Embryonic facial prominence (tissue), 1 donor: Measurements from ENCODE around the gene ZNF407.

Experiments used
- DNase-seq: peaks from one replicate; pipeline ENCODE4 v3.0.0-alpha.2; 2016; ENCODE audit errors: extremely low spot score

ZNF407 gene

GRCh38 chr18:74926051-74926450 is 328.4 kb downstream of the ZNF407 start:
- DNase-seq, result no peak

GRCh38 chr18:74928194-74928968 is 330.7 kb downstream of the ZNF407 start:
- DNase-seq, result no peak

- DNase-seq, result no peak
Measured at GRCh38 chr18:74929110-74929509, 331.4 kb downstream of the ZNF407 start.

- DNase-seq, result no peak
Measured at GRCh38 chr18:74930616-74931015, 332.9 kb downstream of the ZNF407 start.

- no peak for DNase-seq
Measured at GRCh38 chr18:74933930-74934329, 336.3 kb downstream of the ZNF407 start.

- no peak for DNase-seq
Measured at GRCh38 chr18:74935434-74935833, 337.8 kb downstream of the ZNF407 start.

GRCh38 chr18:74936343-74936742 is 338.7 kb downstream of the ZNF407 start:
- DNase-seq, result no peak

GRCh38 chr18:74937291-74937690 is 339.6 kb downstream of the ZNF407 start:
- no peak for DNase-seq

- DNase-seq, result no peak
Measured at GRCh38 chr18:74940856-74941255, 343.2 kb downstream of the ZNF407 start.

GRCh38 chr18:74942319-74942910 is 344.7 kb downstream of the ZNF407 start:
- no peak for DNase-seq

GRCh38 chr18:74944676-74945075 is 347.0 kb downstream of the ZNF407 start:
- no peak for DNase-seq

- DNase-seq, result no peak
Measured at GRCh38 chr18:74945774-74946545, 348.3 kb downstream of the ZNF407 start.

- no peak for DNase-seq
Measured at GRCh38 chr18:74946646-74947375, 349.1 kb downstream of the ZNF407 start.

- no peak for DNase-seq
Measured at GRCh38 chr18:74947417-74947816, 349.7 kb downstream of the ZNF407 start.

GRCh38 chr18:74947875-74948274 is 350.2 kb downstream of the ZNF407 start:
- no peak for DNase-seq

GRCh38 chr18:74949611-74950010 is 351.9 kb downstream of the ZNF407 start:
- no peak for DNase-seq

GRCh38 chr18:74950479-74950878 is 352.8 kb downstream of the ZNF407 start:
- DNase-seq, result no peak

- DNase-seq, result no peak
Measured at GRCh38 chr18:74951165-74951760, 353.6 kb downstream of the ZNF407 start.

- DNase-seq, result no peak
Measured at GRCh38 chr18:74957588-74958224, 360.0 kb downstream of the ZNF407 start.

- no peak for DNase-seq
Measured at GRCh38 chr18:74959216-74959615, 361.5 kb downstream of the ZNF407 start.

GRCh38 chr18:74961596-74961995 is 363.9 kb downstream of the ZNF407 start:
- no peak for DNase-seq
